AG04450 (cell line): ENCODE results near the gene GHSR. TPM values are rescaled to one million over a fixed set of nuclear protein-coding genes. Genes with fewer than 3 reads are reported as not detected.

ENCODE experiments used
- CTCF ChIA-PET: fragments of 300-600, 350-600 bp; formaldehyde crosslinking; extraction: SDS; loops from one replicate; lab custom pipeline; 2022; ENCODE audit warnings: antibody characterized with exemption, inconsistent platforms; lab: Charles Lee
- POLR2A ChIA-PET: fragments of 350-600 bp; formaldehyde crosslinking; extraction: SDS; loops from one replicate; lab custom pipeline; 2021; ENCODE audit warnings: antibody characterized with exemption, inconsistent platforms; lab: Yijun Ruan, JAX
- DNase-seq: peaks from one replicate; pipeline ENCODE4 v3.0.0-alpha.2; 2011; ENCODE audit warnings: low read depth, low spot score
- H3K27ac ChIP-seq: one replicate; pipeline ENCODE4 v1.5.1; 2012; ENCODE audit warnings: low read depth, low read length, control low read depth
- H3K27me3 ChIP-seq: one replicate; pipeline ENCODE4 v1.6.0; 2012; ENCODE audit warnings: low read length; ENCODE audit not compliant: control insufficient read depth, insufficient read depth
- H3K4me3 ChIP-seq: 2 replicates; pipeline ENCODE4 v1.5.1; 2011; ENCODE audit warnings: mild to moderate bottlenecking, low read depth, low read length, control low read depth
- H3K9me3 ChIP-seq: 2 replicates; pipeline ENCODE4 v1.5.1; 2012; ENCODE audit warnings: low read length; ENCODE audit not compliant: control insufficient read depth, insufficient read depth
- polyA plus RNA-seq: library from polyadenylated mRNA; depleted of rRNA; stranded (reverse); fragments of >200 nt; gene quantifications from 2 replicates; pipeline ENCODE4 v1.2.3, GENCODE V29; 2011
- TF ChIP-seq, protein P1 (sequence below): IDR thresholded peaks from 2 replicates; pipeline ENCODE4 v1.5.1; 2011; ENCODE audit warnings: low read depth, low read length, control low read depth, inconsistent platforms

The GHSR gene
- polyA plus RNA-seq, 1 experiment = not detected

GRCh38 chr3:172441581-172441980 lies 6.7 kb downstream of the GHSR start:
- no peak for DNase-seq
- ChIA-PET POLR2A (no interaction called here), CTCF (interaction anchor here (0.5 kb wide), 1 partner anchor 371 kb away, joined by 3 read pairs; no protein-coding TSS in a partner anchor)
- H3K9me3 ChIP-seq = no peaks in the 10 kb centered on the region
- TF ChIP-seq, protein P1, sequence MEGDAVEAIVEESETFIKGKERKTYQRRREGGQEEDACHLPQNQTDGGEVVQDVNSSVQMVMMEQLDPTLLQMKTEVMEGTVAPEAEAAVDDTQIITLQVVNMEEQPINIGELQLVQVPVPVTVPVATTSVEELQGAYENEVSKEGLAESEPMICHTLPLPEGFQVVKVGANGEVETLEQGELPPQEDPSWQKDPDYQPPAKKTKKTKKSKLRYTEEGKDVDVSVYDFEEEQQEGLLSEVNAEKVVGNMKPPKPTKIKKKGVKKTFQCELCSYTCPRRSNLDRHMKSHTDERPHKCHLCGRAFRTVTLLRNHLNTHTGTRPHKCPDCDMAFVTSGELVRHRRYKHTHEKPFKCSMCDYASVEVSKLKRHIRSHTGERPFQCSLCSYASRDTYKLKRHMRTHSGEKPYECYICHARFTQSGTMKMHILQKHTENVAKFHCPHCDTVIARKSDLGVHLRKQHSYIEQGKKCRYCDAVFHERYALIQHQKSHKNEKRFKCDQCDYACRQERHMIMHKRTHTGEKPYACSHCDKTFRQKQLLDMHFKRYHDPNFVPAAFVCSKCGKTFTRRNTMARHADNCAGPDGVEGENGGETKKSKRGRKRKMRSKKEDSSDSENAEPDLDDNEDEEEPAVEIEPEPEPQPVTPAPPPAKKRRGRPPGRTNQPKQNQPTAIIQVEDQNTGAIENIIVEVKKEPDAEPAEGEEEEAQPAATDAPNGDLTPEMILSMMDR = no peak
- H3K4me3 ChIP-seq = no peak overlapping the region
- H3K27me3 ChIP-seq = peaks cover 23% of the 10 kb centered on the region
- H3K27ac ChIP-seq = no peak overlapping the region

DNA sequence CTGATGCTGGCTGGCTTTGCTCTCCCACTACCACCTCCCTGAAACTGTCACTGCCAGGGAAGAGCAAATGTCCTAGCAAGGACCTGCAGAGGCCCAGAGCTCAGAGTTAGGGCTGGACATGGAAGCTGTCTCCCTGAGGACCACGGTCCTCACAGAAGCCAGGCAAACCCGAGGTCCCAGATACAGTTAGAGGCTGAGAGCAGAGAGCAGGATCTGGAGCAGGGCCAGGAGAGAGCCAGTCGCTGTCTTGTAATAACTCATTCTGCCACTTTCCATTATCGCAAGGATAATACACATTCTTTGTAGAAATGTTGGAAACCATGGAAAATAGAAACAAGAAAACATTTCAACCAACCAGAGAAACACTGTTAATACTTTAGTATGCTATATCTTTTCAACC lies 10.1 kb downstream of the GHSR start:
- H3K27me3 ChIP-seq = peaks cover 17% of the 10 kb centered on the region

GRCh38 chr3:172437713-172438112 lies 10.5 kb downstream of the GHSR start:
- TF ChIP-seq, protein P1 = no peak
- Histone ChIP-seq H3K4me3 (no peak overlapping the region), H3K27ac (no peak overlapping the region), H3K9me3 (peaks cover 5% of the 10 kb centered on the region; the same call in 1 of the 2 replicates), H3K27me3 (peaks cover 17% of the 10 kb centered on the region)
- CTCF ChIA-PET = no interaction called here
- POLR2A ChIA-PET = no interaction called here
- no peak for DNase-seq

More for the DNA sequence above, 10.1 kb downstream of the GHSR start:
- ChIA-PET POLR2A (no interaction called here), CTCF (no interaction called here)
- no peak for DNase-seq
- Histone ChIP-seq H3K4me3 (no peak overlapping the region), H3K27ac (no peak overlapping the region), H3K9me3 (peaks cover under 1% of the 10 kb centered on the region; the same call in 1 of the 2 replicates)
- TF ChIP-seq, protein P1 = no peak

DNA sequence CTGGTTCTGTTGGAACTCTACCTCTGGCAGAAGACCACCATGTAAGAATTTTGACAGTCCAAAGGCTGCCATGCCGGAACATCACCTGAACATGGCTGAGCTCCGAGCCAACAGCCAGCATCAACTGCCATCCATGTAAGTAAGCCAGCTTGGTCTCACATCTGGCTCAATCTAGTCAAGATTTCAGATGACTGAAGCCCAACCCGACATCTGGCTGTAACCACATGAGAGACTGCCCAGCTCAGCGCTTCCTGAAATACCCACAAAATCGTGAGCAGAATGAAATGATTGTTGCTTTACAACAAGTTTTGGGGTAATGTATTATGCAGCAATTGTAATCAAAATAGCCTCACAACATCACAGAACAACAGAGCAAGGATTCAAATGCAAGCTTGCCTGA lies 32.9 kb downstream of the GHSR start:
- CTCF ChIA-PET = no interaction called here
- TF ChIP-seq, protein P1 = no peak

GRCh38 chr3:172411478-172411947 lies 36.7 kb downstream of the GHSR start:
- H3K4me3 ChIP-seq = no peak overlapping the region
- no peak overlapping the region for H3K27ac ChIP-seq
- no peaks in the 10 kb centered on the region; the same call in 1 of the 2 replicates for H3K9me3 ChIP-seq
- TF ChIP-seq, protein P1 = no peak
- POLR2A ChIA-PET = no interaction called here
- H3K27me3 ChIP-seq = peaks cover 3% of the 10 kb centered on the region
- CTCF ChIA-PET = no interaction called here
- DNase-seq = no peak

More for the DNA sequence above, 32.9 kb downstream of the GHSR start:
- no peak overlapping the region for H3K4me3 ChIP-seq
- no peak for DNase-seq
- H3K27me3 ChIP-seq = peaks cover 5% of the 10 kb centered on the region
- no peak overlapping the region for H3K27ac ChIP-seq
- POLR2A ChIA-PET = no interaction called here
- H3K9me3 ChIP-seq = no peaks in the 10 kb centered on the region; the same call in 1 of the 2 replicates
